GM23248 (cell line): Measurements from ENCODE around the gene REV3L. TPM values are rescaled to one million over a fixed set of nuclear protein-coding genes. Genes with fewer than 3 reads are reported as not detected.

ENCODE experiments used
- DNase-seq: peaks from one replicate; pipeline ENCODE4 v3.0.0-alpha.2; 2015
- H2AFZ ChIP-seq: fragments of 200-600 bp; sonication (generic); 2 replicates; pipeline ENCODE4 v1.6.1; 2016; ENCODE audit warnings: antibody characterized with exemption
- H3F3A ChIP-seq: fragments of 200-600 bp; sonication (generic); 2 replicates; pipeline ENCODE4 v1.6.1; 2016; ENCODE audit warnings: mild to moderate bottlenecking, antibody characterized with exemption, mixed run types; ENCODE audit not compliant: insufficient read depth
- H3K27ac ChIP-seq: fragments of 200-600 bp; sonication (generic); 2 replicates; pipeline ENCODE4 v1.5.1; 2016; ENCODE audit warnings: mild to moderate bottlenecking
- H3K27me3 ChIP-seq: fragments of 200-600 bp; sonication (generic); replicated peaks from 2 replicates; pipeline ENCODE4 v1.6.1; 2016; ENCODE audit warnings: mild to moderate bottlenecking; ENCODE audit not compliant: insufficient read depth
- H3K36me3 ChIP-seq: fragments of 200-600 bp; sonication (generic); 2 replicates; pipeline ENCODE4 v1.6.1; 2016; ENCODE audit warnings: low read depth, mild to moderate bottlenecking
- H3K4me1 ChIP-seq: fragments of 200-600 bp; sonication (generic); 2 replicates; pipeline ENCODE4 v1.6.1; 2016; ENCODE audit warnings: mild to moderate bottlenecking; ENCODE audit not compliant: insufficient read depth
- H3K4me2 ChIP-seq: fragments of 200-600 bp; sonication (generic); one replicate; pipeline ENCODE4 v1.6.1; 2016; ENCODE audit warnings: mild to moderate bottlenecking; ENCODE audit not compliant: unreplicated experiment
- H3K4me3 ChIP-seq: fragments of 200-600 bp; sonication (generic); 2 replicates; pipeline ENCODE4 v1.5.1; 2016; ENCODE audit warnings: mild to moderate bottlenecking
- H3K79me2 ChIP-seq: fragments of 200-600 bp; sonication (generic); 2 replicates; pipeline ENCODE4 v1.6.1; 2016; ENCODE audit warnings: mild to moderate bottlenecking; ENCODE audit not compliant: insufficient read depth
- H3K9ac ChIP-seq: fragments of 200-600 bp; sonication (generic); 2 replicates; pipeline ENCODE4 v1.6.1; 2016; ENCODE audit warnings: mild to moderate bottlenecking
- H3K9me2 ChIP-seq: fragments of 200-600 bp; sonication (generic); 2 replicates; pipeline ENCODE4 v1.6.1; 2016; ENCODE audit warnings: mixed run types, mild to moderate bottlenecking, moderate library complexity; ENCODE audit not compliant: insufficient read depth
- H3K9me3 ChIP-seq: fragments of 200-600 bp; sonication (generic); one replicate; pipeline ENCODE4 v1.6.1; 2017; ENCODE audit warnings: low read depth
- H4K20me1 ChIP-seq: fragments of 200-600 bp; sonication (generic); 2 replicates; pipeline ENCODE4 v1.6.0; 2016; ENCODE audit not compliant: insufficient read depth
- EZH2 ChIP-seq: fragments of 200-600 bp; sonication (generic); IDR thresholded peaks from 2 replicates; pipeline ENCODE4 v1.6.1; 2018; ENCODE audit warnings: antibody characterized with exemption, mild to moderate bottlenecking; ENCODE audit not compliant: insufficient read depth, poor library complexity, severe bottlenecking
- EZH2phosphoT487 ChIP-seq: fragments of 200-600 bp; sonication (generic); IDR thresholded peaks from 2 replicates; pipeline ENCODE4 v1.6.1; 2018; ENCODE audit warnings: antibody characterized with exemption, moderate library complexity, mild to moderate bottlenecking, low read depth; ENCODE audit not compliant: insufficient read depth
- WGBS, 2 experiments: methylation state at CpG; one replicate each; pipeline ENCODE4 v1.1.6; 2015 to 2017; ENCODE audit warnings: low lambda C conversion rate in 2 of 2, low coverage in 1 of 2; ENCODE audit errors: missing lambda C conversion rate in 2 of 2; 5-methylcytosine and 5-hydroxymethylcytosine counted together
- in situ Hi-C: fragments of 300-500 bp; cut with MboI; formaldehyde crosslinking; loops from 2 replicates; pipeline ENCODE4 v1.15.0; 2020
- polyA plus RNA-seq: library from polyadenylated mRNA; unstranded; fragments of >200 nt; fragmentation: Nextera tagmentation; extraction: Ambion mirVana; gene quantifications from 2 replicates; pipeline ENCODE4 v1.2.1, GENCODE V29; 2016
- total RNA-seq: library from RNA; depleted of rRNA; stranded (reverse); fragments of >200 nt; shearing (Covaris generic); gene quantifications from 2 replicates; pipeline ENCODE4 v1.2.3, GENCODE V29; 2014

The REV3L gene
- total and polyA plus RNA-seq, 2 experiments from 2014 or later = 25.0 to 25.1 TPM

DNA sequence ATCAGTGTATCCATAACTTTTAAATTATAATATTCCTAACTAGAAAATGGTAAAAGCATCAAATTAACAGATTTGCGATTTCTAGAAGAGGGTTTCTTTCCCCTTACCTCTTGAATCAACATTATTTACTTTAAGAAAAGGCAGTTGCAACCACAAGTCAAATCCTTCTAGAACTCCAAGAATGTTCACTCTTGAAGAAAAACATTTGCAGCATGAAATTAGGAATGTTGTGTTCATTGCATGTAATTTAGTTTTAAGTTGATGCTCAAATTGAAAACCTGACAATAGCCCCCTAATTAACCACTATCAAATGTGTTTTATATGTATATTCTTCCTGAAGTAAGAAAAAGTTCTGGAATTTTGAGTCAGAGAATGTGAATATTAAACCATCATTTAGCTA, 2.3 kb upstream of the REV3L start:
- no peak for DNase-seq
- Histone ChIP-seq H3K9me2 (no peaks in the 10 kb centered on the region), H2AFZ (peak overlapping the region; percentile 13; the same call in 1 of the 2 replicates), H3K79me2 (peaks cover 74% of the 10 kb centered on the region), H3K4me1 (peaks cover 32% of the 10 kb centered on the region), H3K27ac (peak overlapping the region; percentile 98), H3F3A (peaks cover 51% of the 10 kb centered on the region), H3K27me3 (no peaks in the 10 kb centered on the region), H3K36me3 (no peaks in the 10 kb centered on the region), H4K20me1 (no peaks in the 10 kb centered on the region), H3K9ac (peak overlapping the region; percentile 98), H3K9me3 (no peaks in the 10 kb centered on the region), H3K4me2 (peak overlapping the region; percentile 94), H3K4me3 (peak overlapping the region; percentile 91)
- 76% methylated on average over 1 of the region's 1 CpG for WGBS, 2 experiments
- no peak for TF ChIP-seq EZH2
- TF ChIP-seq EZH2phosphoT487 = no peak
- in situ Hi-C loops = no loop called here

DNA sequence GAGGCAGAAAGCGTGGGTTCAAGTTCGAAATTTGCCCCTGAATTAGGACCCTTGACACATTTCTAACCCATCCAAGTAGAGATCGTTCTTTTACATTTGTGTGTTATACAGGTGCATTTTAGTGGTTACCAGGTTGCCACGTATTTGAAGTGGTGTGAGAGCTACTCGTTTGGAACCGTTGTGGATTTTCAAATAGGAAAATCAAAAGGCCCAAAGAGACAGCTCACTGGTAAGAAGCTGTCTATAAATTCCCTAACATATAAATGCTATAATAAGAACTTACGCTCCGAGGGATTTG, 1.6 kb upstream of the REV3L start:
- H3K36me3 ChIP-seq = no peaks in the 10 kb centered on the region
- in situ Hi-C loops = no loop called here
- H3K4me2 ChIP-seq = peak overlapping the region; percentile 94
- H4K20me1 ChIP-seq = no peaks in the 10 kb centered on the region
- H2AFZ ChIP-seq = peak overlapping the region; percentile 65
- no peaks in the 10 kb centered on the region for H3K9me2 ChIP-seq
- TF ChIP-seq EZH2phosphoT487 = no peak
- peaks cover 39% of the 10 kb centered on the region for H3K4me1 ChIP-seq
- H3K27me3 ChIP-seq = no peaks in the 10 kb centered on the region
- H3K4me3 ChIP-seq = peak overlapping the region; percentile 91
- H3K9me3 ChIP-seq = no peaks in the 10 kb centered on the region
- 5 to 6% methylated on average over 8 of the region's 8 CpGs for WGBS, 2 experiments
- peak overlapping the region; percentile 98 for H3K9ac ChIP-seq
- H3F3A ChIP-seq = peaks cover 51% of the 10 kb centered on the region
- peak; percentile 45 for DNase-seq
- peaks cover 74% of the 10 kb centered on the region for H3K79me2 ChIP-seq
- peak overlapping the region; percentile 98 for H3K27ac ChIP-seq

DNA sequence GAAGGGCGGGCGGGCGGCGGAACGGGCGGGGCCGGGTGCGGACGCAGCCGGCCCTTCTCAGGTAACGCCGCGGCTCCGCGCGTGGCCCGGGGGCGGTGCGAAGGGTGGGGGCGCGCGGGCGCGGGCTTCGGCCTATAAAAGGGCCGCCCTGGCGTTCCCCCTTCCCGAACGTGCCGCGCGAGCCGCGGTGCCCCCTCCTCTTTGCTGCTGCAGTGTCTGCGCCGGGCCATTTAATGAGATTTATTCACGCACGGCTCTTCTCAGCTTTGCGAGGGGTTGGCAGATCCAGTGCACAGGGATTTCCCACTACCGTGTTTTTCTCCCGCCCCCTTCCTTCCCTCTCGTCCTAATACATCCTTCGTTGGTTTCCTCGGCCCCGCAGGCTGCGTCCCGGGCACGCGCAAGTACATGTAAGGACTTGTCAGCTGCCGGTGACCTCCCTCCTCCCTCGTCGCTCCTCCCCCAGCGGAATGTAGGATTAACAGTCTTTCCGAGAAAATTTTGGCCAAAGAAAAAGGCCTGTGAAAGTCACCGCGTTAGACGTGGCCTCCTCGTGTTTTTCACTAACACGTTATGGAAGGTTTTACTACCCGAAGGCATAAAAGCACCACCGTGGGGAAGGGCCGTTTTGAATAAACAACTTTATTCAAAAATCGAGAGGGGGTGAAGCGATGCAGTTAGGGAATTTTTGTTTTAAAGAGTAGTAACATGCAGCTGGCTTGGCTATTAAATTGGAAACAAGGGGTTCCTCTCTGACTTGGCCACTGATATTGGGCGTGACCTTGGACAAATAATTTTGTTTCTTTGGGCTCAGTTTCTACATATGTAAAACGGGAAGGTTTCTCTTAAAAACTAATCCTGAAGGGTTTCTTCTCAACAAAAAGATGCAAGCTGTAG, 966 bp upstream of the REV3L start:
- Histone ChIP-seq H3K9me2 (no peaks in the 10 kb centered on the region), H3K36me3 (no peaks in the 10 kb centered on the region), H2AFZ (peak overlapping the region; percentile 65), H3K4me2 (peak overlapping the region; percentile 94), H3K27ac (peak overlapping the region; percentile 98), H3K4me3 (peak overlapping the region; percentile 91), H3F3A (peaks cover 53% of the 10 kb centered on the region), H3K27me3 (no peaks in the 10 kb centered on the region), H3K9ac (peak overlapping the region; percentile 98), H3K4me1 (peaks cover 45% of the 10 kb centered on the region), H3K9me3 (no peaks in the 10 kb centered on the region), H3K79me2 (peaks cover 75% of the 10 kb centered on the region), H4K20me1 (no peaks in the 10 kb centered on the region)
- TF ChIP-seq EZH2 = no peak
- no peak for TF ChIP-seq EZH2phosphoT487
- in situ Hi-C loops = no loop called here
- WGBS, 2 experiments = 1% methylated on average over 36 to 49 of the region's 66 CpGs
- DNase-seq = peak; percentile 98

DNA sequence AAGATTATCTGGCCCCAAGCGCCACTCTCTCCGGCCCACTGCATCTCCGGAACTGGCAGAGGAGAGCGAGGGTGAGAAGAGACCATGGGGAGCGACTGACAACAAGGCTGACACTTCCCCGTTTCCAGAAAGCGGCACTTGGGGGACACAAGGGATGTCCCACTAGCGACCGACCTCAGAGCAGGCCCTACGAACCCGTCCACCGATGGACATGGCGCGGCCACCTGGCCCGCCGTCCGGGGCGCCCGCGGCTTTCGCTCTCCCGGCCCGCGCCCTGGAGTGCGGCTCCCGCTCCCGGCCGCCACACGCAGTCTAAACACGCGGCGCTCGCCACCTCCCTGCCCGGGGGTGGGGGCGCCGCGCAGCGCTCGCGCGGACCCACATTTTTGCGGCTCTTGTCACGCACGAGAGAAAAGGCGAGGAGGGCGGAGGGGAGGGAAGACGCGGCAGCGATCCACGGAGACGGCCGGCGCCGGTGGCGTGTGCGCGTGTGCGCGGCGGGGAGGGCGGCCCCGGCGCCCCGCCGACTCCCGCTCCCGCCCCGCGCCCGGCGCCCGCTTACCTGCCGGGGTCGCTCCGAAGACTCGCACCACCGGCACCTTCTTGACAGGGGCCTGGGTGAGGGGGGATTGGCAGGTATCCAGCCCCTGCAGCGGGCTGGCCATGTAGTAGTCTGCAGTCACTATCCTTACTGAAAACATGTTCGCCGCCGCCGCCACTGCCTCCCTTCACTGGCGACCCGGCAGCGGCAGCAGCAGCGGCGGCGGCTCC, 645 bp downstream of the REV3L start:
- H3K9ac ChIP-seq = peak overlapping the region; percentile 98
- H3K27me3 ChIP-seq = no peaks in the 10 kb centered on the region
- H2AFZ ChIP-seq = 0 out of 2 replicates have a peak overlapping the region, but pooled peaks have one; percentile 7
- H3K9me2 ChIP-seq = no peaks in the 10 kb centered on the region
- peak overlapping the region; percentile 100 for H3K4me2 ChIP-seq
- no peaks in the 10 kb centered on the region for H3K36me3 ChIP-seq
- no peak for TF ChIP-seq EZH2phosphoT487
- TF ChIP-seq EZH2 = no peak
- H4K20me1 ChIP-seq = no peaks in the 10 kb centered on the region
- H3K4me1 ChIP-seq = peaks cover 56% of the 10 kb centered on the region
- DNase-seq = peak; percentile 83
- H3K4me3 ChIP-seq = peak overlapping the region; percentile 91
- peaks cover 50% of the 10 kb centered on the region for H3F3A ChIP-seq
- H3K79me2 ChIP-seq = peaks cover 80% of the 10 kb centered on the region
- H3K27ac ChIP-seq = peak overlapping the region; percentile 98
- no peaks in the 10 kb centered on the region for H3K9me3 ChIP-seq
- in situ Hi-C loops = no loop called here
- WGBS, 2 experiments = 1% methylated on average over 40 to 43 of the region's 88 CpGs
